ENCODE data around the gene CKMT1B. TPM values are rescaled to one million over a fixed set of nuclear protein-coding genes. Genes with fewer than 3 reads are reported as not detected.
"Not testable (repeated sequence)": the region's sequence is repeated elsewhere in the genome, so short reads cannot be mapped to it uniquely, and the experiment has no call there.

Gene CKMT1B
- not detected in 2 replicates for total RNA-seq

GRCh38 chr15:43593328-43594190 is at the start of gene CKMT1B:
Gene CKMT1B, plus strand, starts transcription at chr15:43594027. Its CDS starts 192 bp downstream, at chr15:43594219.
- not testable (repeated sequence) for H2AFZ ChIP-seq (ENCODE audit: low read length); H3K36me3 ChIP-seq (ENCODE audit: insufficient read depth, low read length)

GRCh38 chr15:43544266-43544665 is 49.6 kb upstream of the CKMT1B start:
- Histone ChIP-seq H3K27me3 (ENCODE audit: insufficient read depth, low read length) (no peaks in the 10 kb centered on the region), H3K27ac (ENCODE audit: low read depth, low read length) (no peak overlapping the region), H3K9me3 (ENCODE audit: low read depth, low read length) (no peaks in the 10 kb centered on the region), H2AFZ (ENCODE audit: low read length) (no peak overlapping the region), H4K20me1 (ENCODE audit: insufficient read depth, low read length) (no peaks in the 10 kb centered on the region), H3K4me3 (ENCODE audit: insufficient read depth, low read length) (no peak overlapping the region), H3K4me2 (ENCODE audit: insufficient read depth, low read length) (no peak overlapping the region), H3K36me3 (ENCODE audit: insufficient read depth, low read length) (peaks cover 4% of the 10 kb centered on the region), H3K79me2 (ENCODE audit: insufficient read depth, low read length) (no peaks in the 10 kb centered on the region), H3K4me1 (ENCODE audit: insufficient read depth, low read length) (no peaks in the 10 kb centered on the region)
- DNase-seq (ENCODE audit: insufficient read length, low spot score, missing footprints): no peak
- TF ChIP-seq CTCF (IDR thresholded peaks at IDR 0.05; ENCODE audit: extremely low read depth, low read depth, low read length): no peak

More at GRCh38 chr15:43593328-43594190, at the start of gene CKMT1B:
- H3K4me2 ChIP-seq (ENCODE audit: insufficient read depth, low read length); DNase-seq (ENCODE audit: insufficient read length, low spot score, missing footprints); H4K20me1 ChIP-seq (ENCODE audit: insufficient read depth, low read length); H3K79me2 ChIP-seq (ENCODE audit: insufficient read depth, low read length); H3K27ac ChIP-seq (ENCODE audit: low read depth, low read length); H3K4me1 ChIP-seq (ENCODE audit: insufficient read depth, low read length); H3K4me3 ChIP-seq (ENCODE audit: insufficient read depth, low read length); H3K27me3 ChIP-seq (ENCODE audit: insufficient read depth, low read length); H3K9me3 ChIP-seq (ENCODE audit: low read depth, low read length): not testable (repeated sequence)

GRCh38 chr15:43545426-43545825 is 48.4 kb upstream of the CKMT1B start:
- no peaks in the 10 kb centered on the region for H3K27me3 ChIP-seq (ENCODE audit: insufficient read depth, low read length)
- H3K79me2 ChIP-seq (ENCODE audit: insufficient read depth, low read length): no peaks in the 10 kb centered on the region
- H3K27ac ChIP-seq (ENCODE audit: low read depth, low read length): no peak overlapping the region
- H3K36me3 ChIP-seq (ENCODE audit: insufficient read depth, low read length): peaks cover 4% of the 10 kb centered on the region
- H2AFZ ChIP-seq (ENCODE audit: low read length): no peak overlapping the region
- no peaks in the 10 kb centered on the region for H4K20me1 ChIP-seq (ENCODE audit: insufficient read depth, low read length)
- no peak for TF ChIP-seq CTCF (IDR thresholded peaks at IDR 0.05; ENCODE audit: extremely low read depth, low read depth, low read length)
- no peak overlapping the region for H3K4me3 ChIP-seq (ENCODE audit: insufficient read depth, low read length)
- DNase-seq (ENCODE audit: insufficient read length, low spot score, missing footprints): no peak
- H3K4me1 ChIP-seq (ENCODE audit: insufficient read depth, low read length): peaks cover 5% of the 10 kb centered on the region
- H3K9me3 ChIP-seq (ENCODE audit: low read depth, low read length): no peaks in the 10 kb centered on the region
- H3K4me2 ChIP-seq (ENCODE audit: insufficient read depth, low read length): no peak overlapping the region

- H3K27me3 ChIP-seq (ENCODE audit: insufficient read depth, low read length): no peaks in the 10 kb centered on the region
- H3K4me2 ChIP-seq (ENCODE audit: insufficient read depth, low read length): no peak overlapping the region
- H2AFZ ChIP-seq (ENCODE audit: low read length): no peak overlapping the region
- no peaks in the 10 kb centered on the region for H3K79me2 ChIP-seq (ENCODE audit: insufficient read depth, low read length)
- H4K20me1 ChIP-seq (ENCODE audit: insufficient read depth, low read length): no peaks in the 10 kb centered on the region
- H3K4me1 ChIP-seq (ENCODE audit: insufficient read depth, low read length): peaks cover 13% of the 10 kb centered on the region
- H3K27ac ChIP-seq (ENCODE audit: low read depth, low read length): no peak overlapping the region
- no peaks in the 10 kb centered on the region for H3K9me3 ChIP-seq (ENCODE audit: low read depth, low read length)
- no peak overlapping the region for H3K4me3 ChIP-seq (ENCODE audit: insufficient read depth, low read length)
- peaks cover 4% of the 10 kb centered on the region for H3K36me3 ChIP-seq (ENCODE audit: insufficient read depth, low read length)
- no peak for DNase-seq (ENCODE audit: insufficient read length, low spot score, missing footprints)
- no peak for TF ChIP-seq CTCF (IDR thresholded peaks at IDR 0.05; ENCODE audit: extremely low read depth, low read depth, low read length)
Measured at GRCh38 chr15:43547539-43547938, 46.3 kb upstream of the CKMT1B start.
